Stimulated activated CD8-positive, alpha-beta memory T cell treated with anti-CD3 and anti-CD28 coated beads, Interleukin-4, amount 100 ng/mL, for 4 hours (primary cell): ENCODE results near the gene CACNG4.
"Not testable (repeated sequence)": the region's sequence is repeated elsewhere in the genome, so short reads cannot be mapped to it uniquely, and the experiment has no call there.

Experiments used
- DNase-seq, 2 donors: peaks; one replicate each; pipeline ENCODE4 v3.0.0-alpha.2; 2020; ENCODE audit warnings: low read depth in 2 of 2, low spot score in 1 of 2

Gene CACNG4

DNA sequence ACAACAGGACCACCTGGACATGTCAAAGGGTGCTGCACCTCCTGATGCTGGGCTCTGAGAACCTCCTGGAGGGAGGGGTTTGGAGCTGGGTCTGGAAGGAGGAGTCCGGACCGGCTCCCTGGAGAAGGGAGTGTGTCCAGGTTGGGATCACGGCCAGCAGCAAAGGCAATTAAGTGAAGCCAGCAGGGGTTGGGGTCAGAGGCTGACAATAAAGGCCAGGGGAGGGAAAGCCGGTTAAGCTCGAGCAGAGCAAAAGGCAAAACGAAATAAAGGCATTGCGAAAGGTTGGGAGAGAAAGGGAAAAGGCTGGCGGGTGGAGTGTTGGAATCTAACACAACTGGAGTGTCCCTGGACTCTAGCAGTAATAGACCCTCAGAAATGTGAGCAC, 992 bp upstream of the CACNG4 start:
- no peak for DNase-seq

DNA sequence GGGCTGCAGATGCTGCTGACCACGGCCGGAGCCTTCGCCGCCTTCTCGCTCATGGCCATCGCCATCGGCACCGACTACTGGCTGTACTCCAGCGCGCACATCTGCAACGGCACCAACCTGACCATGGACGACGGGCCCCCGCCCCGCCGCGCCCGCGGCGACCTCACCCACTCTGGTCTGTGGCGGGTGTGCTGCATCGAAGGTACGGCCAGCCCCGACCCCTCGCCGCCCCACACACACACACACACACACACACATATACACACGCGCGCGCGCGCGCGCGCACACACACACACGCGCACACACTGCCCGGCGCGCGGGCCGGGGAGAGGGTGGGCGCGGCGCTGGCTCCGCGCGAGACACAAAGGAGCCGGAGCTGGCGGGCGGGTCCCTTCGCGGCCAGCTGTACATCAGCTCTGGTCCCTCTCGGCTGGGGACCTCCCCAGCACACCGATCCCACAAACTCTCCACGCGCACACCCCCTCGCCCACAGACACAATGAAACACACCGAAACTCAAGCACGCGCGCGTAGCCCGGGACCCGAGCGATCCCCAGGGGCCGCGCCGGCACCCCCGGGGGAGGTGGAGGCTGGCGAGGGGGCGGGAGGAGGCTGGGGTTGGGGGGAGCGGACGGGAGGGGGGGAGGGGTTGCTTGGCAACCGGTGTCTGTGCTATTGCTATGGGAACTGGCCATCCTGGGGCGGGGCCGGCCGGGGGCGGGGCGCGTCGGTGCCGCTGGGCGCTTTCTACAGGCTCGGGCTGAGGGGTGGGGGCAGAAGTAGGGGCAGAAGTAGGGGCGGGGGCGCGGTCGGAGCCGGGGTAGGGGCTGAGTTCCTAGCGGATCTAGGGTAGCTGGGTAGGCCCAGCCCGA, 658 bp downstream of the CACNG4 start:
- DNase-seq, result no peak

DNA sequence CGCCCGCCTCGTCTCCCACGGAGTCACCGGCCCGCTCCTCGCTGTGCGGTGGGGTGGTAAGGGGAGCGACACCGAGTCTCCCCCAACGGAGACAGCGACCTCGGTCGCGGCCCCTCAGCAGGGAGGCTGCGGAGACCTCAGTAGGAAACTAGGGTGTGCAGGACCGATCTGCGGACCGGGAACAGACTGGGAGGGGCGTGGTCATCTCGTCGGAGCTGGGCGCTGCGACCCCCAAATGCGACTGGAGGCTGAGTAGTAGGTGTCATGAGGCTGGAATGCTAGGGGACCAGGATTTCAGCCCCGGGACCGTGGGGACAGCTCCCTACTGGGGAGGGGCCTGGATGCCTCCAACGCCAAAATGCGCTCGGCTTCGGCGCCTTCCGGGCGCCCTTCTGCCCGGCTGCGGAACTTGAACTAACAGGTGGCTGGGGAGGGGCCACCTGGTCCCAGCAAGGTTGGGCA, 1.3 kb downstream of the CACNG4 start:
- no peak for DNase-seq

DNA sequence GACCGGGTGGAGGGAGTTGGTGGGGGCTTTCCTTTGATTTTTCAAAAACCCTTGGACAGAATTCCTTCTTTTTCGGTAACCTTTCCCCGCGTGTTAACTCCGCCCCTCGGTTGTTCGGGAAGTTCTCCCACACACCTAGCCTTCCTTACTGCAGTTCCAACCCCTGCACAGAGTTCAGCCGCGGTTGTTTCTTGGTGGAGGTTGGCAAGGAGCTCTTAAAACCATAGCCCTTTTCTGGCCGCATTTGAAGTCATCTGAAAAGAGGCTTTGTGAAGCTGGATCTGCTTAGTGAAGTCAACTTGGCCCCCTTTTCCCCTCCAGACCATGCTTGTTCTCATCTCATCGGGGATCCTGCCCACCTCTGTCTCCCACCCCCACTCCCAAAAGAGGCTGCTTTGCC, 1.8 kb downstream of the CACNG4 start:
- DNase-seq, result no peak

DNA sequence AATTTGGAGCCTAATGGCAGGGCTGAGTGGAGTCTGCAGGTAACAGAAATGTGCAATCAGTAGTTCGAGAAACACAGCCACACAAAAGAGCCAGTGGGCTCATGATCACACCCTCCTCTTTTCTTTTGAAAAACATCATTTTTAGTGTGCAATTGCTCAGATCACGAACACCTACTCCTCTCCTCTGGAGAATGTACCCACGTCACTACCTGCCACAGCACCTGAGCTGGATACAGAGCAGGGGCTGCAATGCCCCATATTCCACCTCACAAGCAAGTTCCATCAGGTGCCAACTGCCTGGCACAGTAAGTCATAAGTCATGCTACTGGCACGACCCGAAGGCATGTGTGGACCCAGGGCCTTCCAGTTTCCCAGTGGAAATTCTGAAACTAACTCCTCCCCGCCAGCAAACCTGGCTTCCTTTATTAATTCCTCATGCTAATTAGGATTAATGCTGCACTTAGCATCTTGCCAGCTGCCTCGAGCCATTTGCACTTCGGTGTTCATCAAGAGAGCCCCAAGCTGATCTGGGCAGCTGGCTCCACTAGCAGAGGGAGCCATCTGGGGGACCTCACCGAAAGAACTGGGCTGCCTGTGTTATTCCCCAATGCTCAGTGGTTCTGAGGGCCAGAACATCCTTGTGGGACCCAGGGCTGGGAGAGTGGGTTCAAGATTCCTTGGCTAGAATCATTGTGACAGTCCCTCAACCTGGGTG, 2.4 kb downstream of the CACNG4 start:
- DNase-seq, result no peak

DNA sequence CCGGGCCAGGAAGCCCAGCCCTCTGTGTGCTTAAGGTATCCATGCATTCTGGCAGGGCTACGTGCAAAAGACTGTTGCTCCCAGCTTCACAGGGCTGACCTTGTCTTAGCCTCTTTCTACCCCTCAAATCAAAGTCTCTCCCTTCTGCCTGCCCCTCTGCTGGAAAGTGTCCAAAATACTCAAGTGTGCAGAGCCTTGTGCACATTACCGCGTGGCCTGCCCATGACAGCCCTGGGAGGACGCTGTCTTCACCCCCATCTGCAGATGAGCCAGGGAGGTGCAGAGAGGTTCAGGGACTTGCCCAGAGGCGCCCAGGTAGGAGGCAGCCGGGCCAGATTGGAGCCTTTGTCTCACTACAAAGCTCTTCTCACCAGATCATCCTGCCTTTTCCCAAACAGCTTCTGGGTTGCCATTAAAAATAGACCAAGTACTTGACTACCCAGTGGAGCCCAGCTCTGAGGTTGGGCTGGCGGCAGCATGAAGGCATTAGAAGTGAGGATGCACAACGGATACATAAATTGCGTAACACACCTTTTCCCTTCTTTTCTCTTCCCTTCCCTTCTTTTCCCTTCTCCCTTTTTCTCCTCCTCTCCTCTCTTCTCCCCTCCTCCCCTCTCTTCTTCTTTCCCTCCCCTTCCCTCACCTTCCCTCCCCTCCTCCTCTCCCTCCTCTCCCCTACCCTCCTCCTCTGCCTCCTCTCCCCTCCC, 3.5 kb downstream of the CACNG4 start:
- DNase-seq, result no peak

DNA sequence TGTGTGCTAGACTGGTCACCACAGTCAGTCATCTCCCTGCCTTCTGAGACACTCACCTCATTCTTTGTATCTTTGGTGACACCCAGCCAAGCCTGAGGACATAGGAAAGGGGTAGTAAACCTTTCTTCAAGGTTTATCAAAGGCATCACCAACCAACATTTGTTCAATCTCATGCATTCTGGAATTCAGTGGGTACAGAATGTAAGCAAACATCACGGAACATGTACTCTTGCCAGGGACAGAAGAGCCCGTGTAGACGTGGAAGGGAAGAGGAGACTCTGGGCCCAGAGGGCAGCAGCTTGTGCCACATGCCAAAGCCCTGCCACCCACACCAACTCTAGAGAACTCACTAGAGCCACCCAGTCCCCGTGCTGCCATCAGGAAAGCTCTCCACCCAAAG, 4.4 kb downstream of the CACNG4 start:
- no peak for DNase-seq

DNA sequence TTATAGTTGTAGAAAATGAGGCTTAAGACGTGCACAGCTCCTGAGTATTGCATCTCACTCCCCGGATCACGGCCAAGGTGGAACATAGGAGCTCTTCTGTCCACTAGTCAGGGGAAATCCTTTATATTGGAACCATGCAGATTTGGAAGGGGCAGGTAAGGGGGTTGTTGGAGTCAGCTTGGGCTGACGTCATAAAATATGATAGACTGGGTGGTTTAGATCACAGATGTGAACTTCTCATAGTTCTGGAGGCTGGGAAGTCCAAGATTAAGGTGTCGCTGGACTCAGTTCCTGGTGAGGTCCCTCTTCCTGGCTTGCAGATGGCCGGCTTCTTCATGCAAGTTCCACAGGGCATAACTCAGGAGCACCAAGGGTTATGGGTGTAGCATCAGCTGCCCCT, 5.6 kb downstream of the CACNG4 start:
- no peak for DNase-seq

DNA sequence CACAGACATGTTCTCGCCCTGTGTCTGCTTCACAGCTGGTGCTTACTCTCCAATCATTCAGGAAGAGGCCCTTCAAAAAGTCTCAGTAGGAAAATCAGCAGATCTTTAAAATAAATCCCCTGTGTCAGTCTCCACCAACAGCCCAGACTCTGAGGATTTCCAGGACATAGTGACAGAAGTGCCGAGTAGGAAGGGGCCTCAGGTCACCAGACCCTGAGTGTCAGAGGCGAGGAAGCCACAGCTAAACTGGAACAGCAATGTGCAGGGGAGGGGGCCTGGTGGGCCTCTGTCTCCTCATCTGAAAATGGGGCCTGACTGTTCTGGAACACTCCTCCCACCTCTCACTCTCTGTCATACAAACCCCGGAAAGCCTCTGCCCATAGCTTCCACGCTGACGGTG, 6.3 kb downstream of the CACNG4 start:
- DNase-seq, result no peak

DNA sequence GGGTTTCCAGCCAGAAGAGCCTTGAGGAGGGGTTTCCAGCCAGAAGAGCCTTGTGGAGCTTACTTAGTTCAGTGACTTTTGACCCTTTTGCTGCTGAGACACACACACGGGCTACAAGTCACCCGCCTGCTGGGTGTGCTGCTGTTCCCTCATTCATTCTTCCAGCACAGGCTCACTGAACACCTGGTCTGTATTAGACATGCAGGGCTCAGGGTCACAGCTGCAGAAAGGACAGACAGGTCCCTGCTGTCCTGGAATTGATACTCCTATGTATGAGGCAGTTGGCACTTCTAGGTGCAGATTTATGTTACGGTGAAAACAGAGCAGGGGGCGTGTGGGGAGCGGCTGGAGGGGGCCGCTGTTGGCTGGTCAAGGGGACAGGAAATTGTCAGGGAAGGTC, 6.8 kb downstream of the CACNG4 start:
- no peak for DNase-seq

DNA sequence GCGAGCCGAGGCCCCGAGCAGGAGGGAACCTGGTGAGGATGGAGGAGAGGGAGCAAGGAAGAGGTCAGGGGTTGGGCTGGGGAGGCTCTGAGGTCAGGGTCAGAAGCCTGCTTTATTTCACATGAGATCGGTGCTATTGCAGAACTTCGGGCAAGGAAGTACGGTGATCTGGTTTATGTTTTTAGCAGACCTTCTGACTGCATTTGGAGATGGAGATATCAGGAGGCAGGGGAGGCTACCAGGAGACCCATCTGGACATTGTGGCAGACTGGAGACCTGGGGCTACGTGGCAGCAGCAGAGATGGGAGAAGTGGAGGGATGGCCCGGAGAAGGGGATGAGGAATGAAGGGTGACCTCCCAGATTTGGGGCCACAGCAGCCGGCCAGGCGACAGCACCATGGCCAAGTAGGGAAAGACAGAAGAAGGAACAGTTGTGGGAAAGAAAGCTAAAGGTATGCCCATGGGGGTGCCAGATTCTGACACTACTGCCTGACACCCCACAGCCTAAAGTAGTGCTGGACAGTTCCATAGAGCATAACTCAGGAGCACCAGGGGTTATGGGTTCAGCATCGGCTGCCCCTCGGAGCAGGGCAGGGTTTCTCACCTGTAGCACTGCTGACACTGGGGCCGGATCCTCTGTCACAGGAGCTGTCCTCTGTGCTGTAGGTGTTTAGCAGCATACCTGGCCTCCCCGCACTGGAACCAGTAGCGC, 7.4 kb downstream of the CACNG4 start:
- no peak for DNase-seq

DNA sequence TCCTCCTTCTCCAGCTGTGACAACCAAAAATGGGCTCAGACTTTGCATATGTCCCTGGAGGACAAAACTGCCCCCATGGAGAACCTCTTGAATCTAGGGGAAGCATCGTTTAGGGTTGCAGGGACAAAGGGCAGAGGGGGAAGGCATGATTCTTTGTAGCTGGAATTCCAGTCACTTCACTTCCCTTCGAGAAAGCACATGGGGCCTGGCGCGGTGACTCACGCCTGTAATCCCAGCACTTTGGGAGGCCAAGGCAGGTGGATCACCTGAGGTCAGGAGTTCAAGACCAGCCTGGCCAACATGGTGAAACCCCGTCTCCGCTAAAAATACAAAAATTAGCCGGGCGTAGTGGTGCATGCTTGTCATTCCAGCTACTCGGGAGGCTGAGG, 7.9 kb downstream of the CACNG4 start:
- not testable (repeated sequence) for DNase-seq

DNA sequence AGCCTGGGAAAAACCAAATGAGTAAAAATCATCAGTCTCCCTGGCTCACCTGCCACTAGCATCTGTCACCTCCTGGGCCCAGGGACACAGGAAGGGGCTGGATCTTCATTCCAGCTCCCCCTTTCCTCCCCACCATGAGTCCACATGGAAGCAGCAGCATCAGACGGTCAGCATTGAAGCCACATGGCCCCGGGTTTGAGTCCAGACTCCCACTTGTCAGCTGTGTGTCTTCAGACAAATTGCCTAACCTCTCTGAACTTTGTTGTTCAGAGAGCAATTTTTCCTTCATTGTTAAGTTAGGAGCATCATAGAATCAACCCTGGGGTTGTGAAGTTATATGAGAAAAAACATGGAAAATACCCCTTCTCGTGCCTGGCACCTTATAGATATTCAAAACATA, 10.7 kb downstream of the CACNG4 start:
- DNase-seq, result no peak

DNA sequence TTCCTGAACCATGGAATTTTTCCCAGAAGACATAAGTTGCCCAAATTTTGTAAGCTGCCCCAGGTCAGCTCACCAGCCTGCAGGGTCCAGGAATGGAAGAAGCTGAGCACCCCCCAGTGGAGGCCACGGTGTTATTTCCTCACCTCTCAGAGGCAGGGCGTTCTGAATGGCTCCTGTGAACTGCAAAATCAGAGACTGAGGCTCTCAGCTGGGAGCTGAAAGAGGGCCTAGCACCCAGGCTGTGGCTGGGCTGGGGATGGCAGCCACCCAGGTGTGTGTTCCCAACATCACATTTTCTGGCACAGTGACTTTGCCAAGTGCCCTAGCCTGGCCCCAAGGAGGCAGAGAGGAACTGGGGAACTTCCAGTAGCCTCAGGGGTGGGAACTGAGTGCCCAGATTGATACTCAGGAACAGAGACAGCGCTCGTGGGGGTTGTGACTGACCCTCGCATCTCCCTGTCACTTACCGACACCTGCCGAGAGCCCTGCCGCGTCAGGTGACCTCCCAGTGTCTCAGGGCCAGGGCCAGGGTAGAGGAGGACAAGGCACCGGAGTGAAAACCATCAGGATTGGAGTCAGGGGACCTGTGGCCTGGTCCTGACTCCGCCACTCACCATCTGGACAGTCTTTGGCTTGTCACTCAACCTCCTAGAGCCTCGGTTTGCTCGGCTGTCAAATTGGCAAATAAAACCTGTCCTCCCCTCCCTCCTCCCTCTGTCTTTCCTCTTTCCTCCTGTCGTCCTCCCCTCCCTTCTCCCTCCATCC, 11.3 kb downstream of the CACNG4 start:
- no peak for DNase-seq

DNA sequence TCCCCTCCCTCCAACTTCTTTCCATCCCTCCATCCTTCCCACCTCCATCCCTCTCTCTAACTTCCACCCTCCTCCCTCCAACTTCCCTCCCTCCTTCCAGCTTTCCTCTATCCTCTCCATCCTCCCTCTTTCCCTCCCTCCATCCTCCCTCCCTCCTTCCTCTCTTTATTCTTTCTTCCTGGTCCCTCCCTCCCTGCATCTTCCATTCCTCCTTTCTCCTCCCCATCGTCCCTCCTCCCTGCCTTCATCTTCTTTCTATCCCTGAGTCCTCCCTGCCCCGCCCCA, 11.8 kb downstream of the CACNG4 start:
- no peak for DNase-seq

DNA sequence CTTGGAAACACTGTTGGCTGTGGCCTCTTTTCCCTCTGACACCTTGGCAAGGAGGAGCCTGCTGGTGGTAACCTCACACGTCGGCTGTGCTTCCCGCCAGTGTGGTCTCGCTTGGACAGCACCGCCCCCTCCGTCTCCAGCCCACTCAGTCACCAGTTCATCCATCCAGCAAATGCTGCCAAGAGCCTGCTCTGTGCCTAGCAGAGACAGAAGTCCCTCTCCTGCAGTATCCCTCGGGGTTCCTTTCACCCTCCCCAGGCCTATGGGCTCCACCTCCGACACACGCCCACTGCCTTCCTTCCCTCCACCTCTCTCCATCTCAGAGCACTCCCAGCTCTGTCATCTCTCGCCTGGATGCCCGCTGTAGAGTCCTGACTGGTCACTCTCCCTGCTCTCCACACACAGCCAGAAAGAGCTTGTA, 12.3 kb downstream of the CACNG4 start:
- DNase-seq, result no peak

DNA sequence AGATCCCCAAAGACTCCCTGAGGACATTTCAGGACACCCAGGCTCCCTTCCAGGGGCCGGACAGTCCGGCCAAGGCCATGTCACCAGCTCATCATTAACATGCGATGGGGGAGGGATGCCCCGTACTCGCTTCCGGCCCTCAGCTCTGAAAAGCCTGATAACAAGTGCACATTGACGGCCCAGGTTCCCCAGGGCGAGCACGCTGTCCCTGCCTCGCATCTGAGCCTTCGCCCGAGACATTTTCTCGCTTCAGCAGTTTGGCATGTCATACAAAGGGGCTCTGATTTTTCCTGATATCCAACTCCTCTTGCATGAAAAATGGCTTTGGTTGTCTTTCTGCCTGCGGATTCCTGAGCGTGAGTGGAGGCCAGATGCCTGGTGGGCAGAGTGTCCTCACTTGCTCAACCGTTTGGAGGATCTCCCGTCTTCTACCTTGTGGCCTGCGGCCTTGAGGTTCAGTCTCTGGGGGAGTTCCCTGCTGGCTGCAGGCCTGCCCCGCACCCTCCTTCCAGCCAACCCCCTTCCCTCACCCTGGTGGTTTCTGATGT, 14.1 kb downstream of the CACNG4 start:
- no peak for DNase-seq

DNA sequence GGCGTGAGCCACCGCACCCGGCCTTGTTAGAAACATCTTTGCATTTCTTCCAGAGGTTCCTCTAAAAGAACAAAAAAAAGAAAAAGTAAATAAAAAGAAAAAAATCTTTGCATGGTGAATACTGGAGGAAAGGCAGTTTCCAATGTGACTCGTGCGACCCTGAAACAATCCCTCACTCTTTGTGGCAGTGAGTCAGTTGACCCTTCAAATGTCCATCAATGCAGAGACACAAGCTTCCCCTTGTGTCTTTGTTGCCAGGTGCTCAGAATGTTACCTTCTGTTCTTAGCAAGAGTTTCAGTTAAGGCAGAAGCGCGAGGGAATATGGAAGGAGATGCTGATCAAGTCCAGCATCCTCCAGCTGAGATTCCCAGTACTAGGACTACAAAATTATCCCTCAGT, 16.4 kb downstream of the CACNG4 start:
- no peak for DNase-seq

DNA sequence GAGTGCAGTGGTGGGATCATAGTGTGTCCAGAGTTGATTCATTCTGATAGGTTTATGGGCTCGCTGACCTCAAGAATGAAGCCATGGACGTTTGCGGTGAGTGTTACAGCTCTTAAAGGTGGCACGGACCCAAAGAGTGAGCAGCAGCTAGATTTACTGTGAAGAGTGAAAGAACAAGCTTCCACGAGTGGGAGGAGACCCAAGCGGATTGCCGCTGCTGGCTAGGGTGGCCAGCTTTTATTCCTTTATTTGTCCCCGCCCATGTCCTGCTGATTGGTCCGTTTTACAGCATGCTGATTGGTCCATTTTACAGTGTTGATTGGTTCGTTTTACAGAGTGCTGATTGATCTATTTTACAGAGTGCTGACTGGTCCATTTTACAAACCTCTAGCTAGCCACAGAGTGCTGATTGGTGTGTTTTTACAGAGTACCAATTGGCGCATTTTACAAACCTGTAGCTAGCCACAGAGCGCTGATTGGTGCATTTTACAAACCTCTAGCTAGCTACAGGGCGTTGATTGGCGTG, 17.5 kb downstream of the CACNG4 start:
- no peak for DNase-seq

DNA sequence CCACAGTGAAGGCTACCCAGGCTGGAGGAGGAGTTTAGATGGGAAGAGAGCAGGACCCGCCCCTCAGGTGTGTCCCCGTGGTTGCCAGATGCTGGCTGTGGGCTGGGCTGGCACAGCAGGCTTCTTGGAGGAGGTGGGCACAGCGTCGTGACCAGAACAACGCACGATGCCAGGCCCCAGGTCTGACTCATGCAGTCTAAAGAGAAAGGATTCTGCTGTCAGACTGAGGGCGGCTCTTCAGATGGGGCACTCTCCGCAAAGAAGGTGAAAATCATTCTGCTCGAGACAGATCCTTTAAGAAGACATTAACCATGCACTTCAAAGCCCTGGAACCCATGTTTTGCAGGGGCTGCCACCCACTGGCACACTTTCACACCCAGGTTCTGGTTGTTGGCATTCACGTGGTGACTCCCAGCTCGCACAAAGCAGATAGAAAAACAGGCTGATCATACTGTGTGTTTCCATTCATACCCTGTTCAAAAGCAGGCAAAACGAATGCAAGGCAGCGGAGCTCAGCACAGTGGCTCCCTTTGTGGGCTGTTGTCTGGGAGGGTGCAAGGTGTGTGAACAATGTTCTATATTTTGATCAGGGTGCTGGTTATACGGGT, 19.0 kb downstream of the CACNG4 start:
- no peak for DNase-seq
